H1 (cell line): ENCODE data around the gene NR5A1. TPM values are rescaled to one million over a fixed set of nuclear protein-coding genes. Genes with fewer than 3 reads are reported as not detected.

Source experiments
- CTCF ChIA-PET: fragments of 300-600 bp; sonication (Branson Sonifier 250); formaldehyde crosslinking; loops from one replicate; lab custom pipeline; 2021; ENCODE audit not compliant: partially characterized antibody; lab: Charles Lee
- POLR2A ChIA-PET: fragments of 300-600 bp; sonication (Branson Sonifier 250); formaldehyde crosslinking; loops from one replicate; lab custom pipeline; 2021; ENCODE audit warnings: inconsistent platforms; ENCODE audit not compliant: partially characterized antibody; lab: Charles Lee
- DNase-seq, 2 experiments: peaks; one replicate each; pipeline versions ENCODE4 v3.0.0 to v3.0.0-alpha.2; 2010 to 2022; ENCODE audit warnings: low spot score in 2 of 2, low read depth in 1 of 2, mixed read lengths in 1 of 2
- FAIRE-seq: peaks from 2 replicates; lab custom pipeline; 2011; peaks lifted over from hg19 to GRCh38; lab: Jason Lieb, UNC
- H2AFZ ChIP-seq: 2 replicates; pipeline ENCODE4 v1.8.1; 2012; ENCODE audit warnings: low read length, inconsistent platforms
- H2AK5ac ChIP-seq: 2 replicates; pipeline ENCODE4 v1.6.1; 2013; ENCODE audit warnings: low read depth, low read length
- H2BK120ac ChIP-seq: replicated peaks from 2 replicates; pipeline ENCODE3; 2013; ENCODE audit warnings: low read depth, low read length, inconsistent platforms
- H2BK12ac ChIP-seq: 2 replicates; pipeline ENCODE4 v1.6.1; 2013; ENCODE audit warnings: low read depth, low read length
- H2BK15ac ChIP-seq: 2 replicates; pipeline ENCODE4 v1.6.1; 2013; ENCODE audit warnings: low read length
- H2BK20ac ChIP-seq: 2 replicates; pipeline ENCODE4 v1.6.1; 2013; ENCODE audit warnings: low read length
- H2BK5ac ChIP-seq: 2 replicates; pipeline ENCODE4 v1.6.1; 2013; ENCODE audit warnings: low read depth, low read length
- H3K14ac ChIP-seq: 2 replicates; pipeline ENCODE4 v1.6.1; 2013; ENCODE audit warnings: inconsistent platforms; ENCODE audit not compliant: insufficient read length
- H3K18ac ChIP-seq: 2 replicates; pipeline ENCODE4 v1.6.1; 2013; ENCODE audit warnings: low read length; ENCODE audit errors: extremely low read depth
- H3K23ac ChIP-seq: 2 replicates; pipeline ENCODE4 v1.6.1; 2013; ENCODE audit warnings: inconsistent platforms; ENCODE audit not compliant: insufficient read length
- H3K23me2 ChIP-seq: 2 replicates; pipeline ENCODE4 v1.6.1; 2013; ENCODE audit warnings: low read depth, low read length
- H3K27ac ChIP-seq: 2 replicates; pipeline ENCODE4 v1.6.1; 2011; ENCODE audit warnings: low read depth, low read length, inconsistent platforms
- H3K27me3 ChIP-seq, 4 experiments: replicated peaks in 1 of 4; 1 replicate in 1 of 4; 2 replicates in 3 of 4; pipeline versions ENCODE4 v1.6.1 to v1.8.1; 2011 to 2013; ENCODE audit warnings: low read length in 3 of 4, mild to moderate bottlenecking in 3 of 4, inconsistent platforms in 2 of 4, mixed read lengths in 2 of 4, moderate library complexity in 1 of 4; ENCODE audit not compliant: control insufficient read depth in 3 of 4, insufficient read depth in 3 of 4; ENCODE audit errors: extremely low read depth in 1 of 4
- H3K36me3 ChIP-seq, 4 experiments: 2 replicates each; pipeline versions ENCODE4 v1.6.1 to v1.8.1; 2011 to 2013; ENCODE audit warnings: mild to moderate bottlenecking in 4 of 4, low read length in 3 of 4, moderate library complexity in 2 of 4, control low read depth in 1 of 4, inconsistent platforms in 1 of 4; ENCODE audit not compliant: insufficient read depth in 4 of 4, control insufficient read depth in 2 of 4
- H3K4ac ChIP-seq: replicated peaks from 2 replicates; pipeline ENCODE3; 2013; ENCODE audit warnings: low read length, low read depth, mixed read lengths, inconsistent platforms; ENCODE audit not compliant: insufficient read length
- H3K4me1 ChIP-seq, 4 experiments: replicated peaks in 1 of 4; 1 replicate in 1 of 4; 2 replicates in 3 of 4; pipeline versions ENCODE4 v1.6.1 to v1.8.1; 2011 to 2013; ENCODE audit warnings: low read length in 3 of 4, inconsistent platforms in 2 of 4, mixed read lengths in 1 of 4; ENCODE audit not compliant: insufficient read depth in 4 of 4, control insufficient read depth in 3 of 4
- H3K4me2 ChIP-seq, 2 experiments: 2 replicates each; pipeline versions ENCODE4 v1.6.1 to v1.8.1; 2011 to 2013; ENCODE audit warnings: low read depth in 2 of 2, low read length in 2 of 2, control low read depth in 1 of 2, inconsistent platforms in 1 of 2, mild to moderate bottlenecking in 1 of 2; ENCODE audit not compliant: insufficient read depth in 1 of 2
- H3K4me3 ChIP-seq, 4 experiments: fragments of 200-600, 300-600 bp in 1 of 4; sonication (generic), shearing (Covaris generic), sonication (Bioruptor Twin) in 1 of 4; 2 replicates each; pipeline versions ENCODE4 v1.5.1 to v1.8.1; 2011 to 2016; ENCODE audit warnings: low read length in 4 of 4, low read depth in 3 of 4, control low read depth in 2 of 4, inconsistent platforms in 2 of 4, mild to moderate bottlenecking in 2 of 4, mixed read lengths in 1 of 4, moderate library complexity in 1 of 4; ENCODE audit not compliant: insufficient read depth in 2 of 4; ENCODE audit errors: extremely low read depth in 1 of 4
- H3K56ac ChIP-seq: replicated peaks from 2 replicates; pipeline ENCODE3; 2013; ENCODE audit warnings: low read depth, mild to moderate bottlenecking, mixed read lengths, low read length, inconsistent platforms; ENCODE audit not compliant: insufficient read length
- H3K79me1 ChIP-seq: 2 replicates; pipeline ENCODE4 v1.6.1; 2013; ENCODE audit warnings: low read depth, low read length, control low read depth
- H3K79me2 ChIP-seq, 2 experiments: 2 replicates each; pipeline versions ENCODE4 v1.6.1 to v1.8.1; 2012 to 2013; ENCODE audit warnings: low read length in 2 of 2, mild to moderate bottlenecking in 2 of 2, inconsistent platforms in 1 of 2; ENCODE audit not compliant: insufficient read depth in 2 of 2, control insufficient read depth in 1 of 2
- H3K9ac ChIP-seq, 4 experiments: replicated peaks in 1 of 4; 1 replicate in 1 of 4; 2 replicates in 3 of 4; pipeline versions ENCODE4 v1.6.1 to v1.8.1; 2011 to 2013; ENCODE audit warnings: low read depth in 3 of 4, low read length in 3 of 4, control low read depth in 2 of 4, mild to moderate bottlenecking in 2 of 4, moderate library complexity in 2 of 4, inconsistent platforms in 1 of 4; ENCODE audit errors: extremely low read depth in 1 of 4
- H3K9me3 ChIP-seq, 2 experiments: 2 replicates each; pipeline versions ENCODE4 v1.6.1 to v1.8.1; 2012 to 2013; ENCODE audit warnings: mild to moderate bottlenecking in 2 of 2, moderate library complexity in 2 of 2, control low read depth in 1 of 2, inconsistent platforms in 1 of 2, low read depth in 1 of 2, low read length in 1 of 2, mixed read lengths in 1 of 2; ENCODE audit not compliant: insufficient read depth in 2 of 2
- H4K20me1 ChIP-seq, 2 experiments: replicated peaks in 1 of 2; 2 replicates each; pipeline versions ENCODE3 to v1.8.1; 2011 to 2013; ENCODE audit warnings: inconsistent platforms in 2 of 2, low read length in 2 of 2, mild to moderate bottlenecking in 1 of 2; ENCODE audit not compliant: insufficient read depth in 2 of 2, control insufficient read depth in 1 of 2
- H4K5ac ChIP-seq: 2 replicates; pipeline ENCODE4 v1.6.1; 2013; ENCODE audit warnings: low read length, low read depth, mixed read lengths, inconsistent platforms; ENCODE audit not compliant: insufficient read length
- H4K8ac ChIP-seq: 2 replicates; pipeline ENCODE4 v1.8.0; 2013; ENCODE audit warnings: mild to moderate bottlenecking, moderate library complexity, low read length, inconsistent platforms; ENCODE audit not compliant: insufficient read depth; ENCODE audit errors: extremely low read depth
- H4K91ac ChIP-seq: replicated peaks from 2 replicates; pipeline ENCODE3; 2013; ENCODE audit warnings: low read length, mixed read lengths, inconsistent platforms; ENCODE audit not compliant: insufficient read length
- ATF3 ChIP-seq: IDR thresholded peaks from 2 replicates; pipeline ENCODE4 v1.6.1; 2011; ENCODE audit warnings: low read depth, mild to moderate bottlenecking, low read length; ENCODE audit not compliant: insufficient read depth
- BCL11A ChIP-seq, 2 experiments: IDR thresholded peaks; one replicate each; pipeline ENCODE4 v1.6.1; 2011; ENCODE audit warnings: low read depth in 2 of 2, low read length in 2 of 2, mild to moderate bottlenecking in 2 of 2
- BRCA1 ChIP-seq: IDR thresholded peaks from 2 replicates; pipeline ENCODE4 v1.6.1; 2012; ENCODE audit warnings: low read depth, low read length, improper control_type of control experiment
- CBX5 ChIP-seq: fragments of 300-800, 300-1000 bp; sonication (generic); IDR thresholded peaks from 2 replicates; pipeline ENCODE4 v1.7.1; 2016; ENCODE audit warnings: antibody characterized with exemption, low read length, low read depth
- CEBPB ChIP-seq: IDR thresholded peaks from 2 replicates; pipeline ENCODE4 v1.6.1; 2012; ENCODE audit warnings: low read depth, low read length
- GABPA ChIP-seq: IDR thresholded peaks from 2 replicates; pipeline ENCODE4 v1.6.1; 2011; ENCODE audit warnings: mild to moderate bottlenecking, low read length, moderate library complexity, borderline replicate concordance; ENCODE audit not compliant: insufficient read depth
- GTF2F1 ChIP-seq: IDR thresholded peaks from 2 replicates; pipeline ENCODE4 v1.6.1; 2012; ENCODE audit warnings: low read depth, low read length, improper control_type of control experiment, borderline replicate concordance
- HDAC2 ChIP-seq, 2 experiments: fragments of 300-600 bp in 1 of 2; sonication (generic) in 1 of 2; IDR thresholded peaks; 2 replicates each; pipeline ENCODE4 v1.6.1; 2011 to 2012; ENCODE audit warnings: low read depth in 2 of 2, low read length in 2 of 2, mild to moderate bottlenecking in 2 of 2, moderate library complexity in 2 of 2, borderline replicate concordance in 1 of 2, inconsistent platforms in 1 of 2
- NRF1 ChIP-seq: IDR thresholded peaks from 2 replicates; pipeline ENCODE4 v1.6.1; 2011; ENCODE audit warnings: mild to moderate bottlenecking, low read depth, low read length, improper control_type of control experiment
- POLR2AphosphoS5 ChIP-seq: IDR thresholded peaks from 2 replicates; pipeline ENCODE4 v1.6.1; 2011; ENCODE audit warnings: low read depth, low read length
- SP2 ChIP-seq: IDR thresholded peaks from 2 replicates; pipeline ENCODE4 v1.6.1; 2012; ENCODE audit warnings: mild to moderate bottlenecking, low read length, inconsistent platforms
- TCF12 ChIP-seq: IDR thresholded peaks from 2 replicates; pipeline ENCODE4 v1.6.1; 2011; ENCODE audit warnings: low read depth, mild to moderate bottlenecking, low read length
- WGBS, 2 experiments: shearing (Covaris generic) in 1 of 2; methylation state at CpG; one replicate each; pipeline versions ENCODE4 v1.1.6 to v1.1.7; 2013 to 2015; ENCODE audit warnings: low lambda C conversion rate in 2 of 2, mixed read lengths in 2 of 2, inconsistent platforms in 1 of 2, low coverage in 1 of 2, missing lambda C conversion rate in 1 of 2; ENCODE audit not compliant: insufficient replicate concordance in 2 of 2, insufficient coverage in 1 of 2, insufficient read length in 1 of 2; ENCODE audit errors: extremely low coverage in 1 of 2, missing lambda C conversion rate in 1 of 2; 5-methylcytosine and 5-hydroxymethylcytosine counted together
- polyA plus RNA-seq, 7 experiments: library from polyadenylated mRNA; depleted of rRNA in 3 of 7; stranded (reverse) in 5 of 7; unstranded in 2 of 7; fragments of >200 nt in 5 of 7; fragments of 200-250 nt in 2 of 7; gene quantifications; 1 replicate in 5 of 7; 2 replicates in 1 of 7; 4 replicates in 1 of 7; pipeline versions ENCODE4 v1.2.1 to v1.2.3, GENCODE V29; 2011 to 2013; ENCODE audit warnings: missing spikeins in 2 of 7, mixed read lengths in 2 of 7
- total RNA-seq: library from RNA; stranded (reverse); fragmentation: NEBNext Ultra II Directional; extraction: Animal tissue kit (Norgen Biotek cat#: 25700); gene quantifications from 2 replicates; pipeline ENCODE4 v1.2.1, GENCODE V29; 2021

NR5A1 gene
- total and polyA plus RNA-seq, 2 of the 8 experiments (the other 6 are each of a cell fraction or from before 2014, with no cell fraction given) = 0.29 to 0.58 TPM

- no peak overlapping the region for H3K56ac ChIP-seq
These were observed 46.5 kb upstream of the NR5A1 start for GRCh38 chr9:124553738-124554137.

More at GRCh38 chr9:124553738-124554137, 46.5 kb upstream of the NR5A1 start:
- no peak overlapping the region for H2BK15ac ChIP-seq
- peaks cover 0 to 6% (median 2%) of the 10 kb centered on the region in 4 experiments; a peak in 1 of 8 replicates for H3K36me3 ChIP-seq
- H3K4me2 ChIP-seq = no peak overlapping the region
- no peak overlapping the region for H4K5ac ChIP-seq
- TF ChIP-seq NRF1 = no peak
- TF ChIP-seq HDAC2 (IDR thresholded peaks at IDR 0.05; ENCODE audit: borderline replicate concordance in 1 of 2, low read depth in 2 of 2, low read length in 2 of 2) = no peak
- TF ChIP-seq SP2 = no peak
- no peak for TF ChIP-seq CEBPB
- TF ChIP-seq CBX5 = no peak
- TF ChIP-seq BCL11A (IDR thresholded peaks at IDR 0.05; ENCODE audit: low read depth in 2 of 2, low read length in 2 of 2) = no peak
- no peak for TF ChIP-seq TCF12
- TF ChIP-seq ATF3 = no peak
- no peak for TF ChIP-seq POLR2AphosphoS5
- no peak for TF ChIP-seq GTF2F1
- TF ChIP-seq GABPA = no peak
- no peak for TF ChIP-seq BRCA1
- no peak overlapping the region for H3K4ac ChIP-seq
- no peaks in the 10 kb centered on the region for H4K20me1 ChIP-seq
- H2AK5ac ChIP-seq = no peak overlapping the region
- no peak overlapping the region for H4K8ac ChIP-seq
- H2BK12ac ChIP-seq = no peak overlapping the region
- ChIA-PET POLR2A (no interaction called here), CTCF (interaction anchor here (1.0 to 10.3 kb wide), 10 partner anchors 10 to 158 kb away, joined by 3 to 128 read pairs (median 19); no protein-coding TSS in a partner anchor)
- H2BK120ac ChIP-seq = no peak overlapping the region
- H3K23ac ChIP-seq = no peak overlapping the region
- FAIRE-seq (no peak), DNase-seq (no peak)
- H3K14ac ChIP-seq = no peak overlapping the region
- H3K27me3 ChIP-seq = no peaks in the 10 kb centered on the region
- no peak overlapping the region for H4K91ac ChIP-seq
- no peak overlapping the region for H3K4me3 ChIP-seq
- peaks cover 2 to 30% of the 10 kb centered on the region in 2 experiments; a peak in 2 of 4 replicates for H3K79me2 ChIP-seq
- H3K27ac ChIP-seq = no peak overlapping the region
- H3K23me2 ChIP-seq = no peaks in the 10 kb centered on the region
- H3K18ac ChIP-seq = no peak overlapping the region
- no peaks in the 10 kb centered on the region for H3K9me3 ChIP-seq
- no peak overlapping the region for H2BK20ac ChIP-seq
- H2BK5ac ChIP-seq = no peak overlapping the region
- peaks cover 4% of the 10 kb centered on the region; the same call in 1 of the 2 replicates for H3K79me1 ChIP-seq
- no peak overlapping the region for H3K9ac ChIP-seq
- peaks cover 3 to 9% (median 7%) of the 10 kb centered on the region in 4 experiments; a peak in 5 of 7 replicates for H3K4me1 ChIP-seq
- 92% methylated on average over 3 of the region's 3 CpGs; no CpG with 5 or more reads in 1 of the 2 experiments for WGBS, 2 experiments
- H2AFZ ChIP-seq = no peak overlapping the region
